OCI-LY7 (cell line): ENCODE data around the gene PLCL1. TPM values are rescaled to one million over a fixed set of nuclear protein-coding genes. Genes with fewer than 3 reads are reported as not detected.

Experiments
- BruUV-seq: library from RNA; stranded (reverse); fragments of 400-500 nt; replicated peaks from 2 replicates; lab custom pipeline; 2021; lab: Mats Ljungman, UMichigan
- CTCF ChIA-PET: fragments of 300-600 bp; sonication (Branson Sonifier 250); formaldehyde crosslinking; loops from one replicate; lab custom pipeline; 2022; ENCODE audit warnings: antibody characterized with exemption; ENCODE audit not compliant: unreplicated experiment; lab: Charles Lee
- POLR2A ChIA-PET: fragments of 300-600 bp; sonication (Branson Sonifier 250); formaldehyde crosslinking; loops from one replicate; lab custom pipeline; 2022; ENCODE audit warnings: antibody characterized with exemption; lab: Charles Lee
- DNase-seq: peaks from one replicate; pipeline ENCODE4 v3.0.0-alpha.2; 2015; ENCODE audit warnings: low spot score
- H2AFZ ChIP-seq: fragments of 200-600 bp; sonication (generic), shearing (Covaris generic); 2 replicates; pipeline ENCODE4 v1.6.1; 2014; ENCODE audit warnings: mild to moderate bottlenecking, antibody characterized with exemption, low read length, moderate library complexity
- H3K27ac ChIP-seq: fragments of 200-600 bp; sonication (generic); 2 replicates; pipeline ENCODE4 v1.5.1; 2014; ENCODE audit warnings: mixed run types, low read depth, mild to moderate bottlenecking, moderate library complexity, low read length, inconsistent platforms; ENCODE audit not compliant: poor library complexity, severe bottlenecking
- H3K36me3 ChIP-seq: fragments of 200-600 bp; sonication (generic); 2 replicates; pipeline ENCODE4 v1.6.1; 2014; ENCODE audit warnings: mild to moderate bottlenecking, antibody characterized with exemption, low read length, moderate library complexity, mixed read lengths; ENCODE audit not compliant: insufficient read depth
- H3K4me1 ChIP-seq: fragments of 200-600 bp; sonication (generic); 2 replicates; pipeline ENCODE4 v1.5.1; 2014; ENCODE audit warnings: mild to moderate bottlenecking, low read length; ENCODE audit not compliant: insufficient read depth, poor library complexity, severe bottlenecking
- H3K4me2 ChIP-seq: fragments of 200-600 bp; sonication (generic); 2 replicates; pipeline ENCODE4 v1.6.1; 2014; ENCODE audit warnings: mild to moderate bottlenecking, low read length
- H3K4me3 ChIP-seq: fragments of 200-600 bp; sonication (generic); 2 replicates; pipeline ENCODE4 v1.5.1; 2014; ENCODE audit warnings: mild to moderate bottlenecking, low read depth, low read length; ENCODE audit not compliant: poor library complexity, severe bottlenecking
- H3K79me2 ChIP-seq: fragments of 200-600 bp; sonication (generic); 2 replicates; pipeline ENCODE4 v1.6.1; 2016; ENCODE audit warnings: low read depth, mild to moderate bottlenecking, low read length, moderate library complexity, mixed read lengths; ENCODE audit not compliant: insufficient read depth
- H3K9me2 ChIP-seq: fragments of 200-600 bp; sonication (generic); 2 replicates; pipeline ENCODE4 v1.6.1; 2016; ENCODE audit warnings: mild to moderate bottlenecking, low read length, mixed read lengths; ENCODE audit not compliant: insufficient read depth
- H3K9me3 ChIP-seq: fragments of 200-600 bp; sonication (generic); 2 replicates; pipeline ENCODE4 v1.6.1; 2014; ENCODE audit warnings: mild to moderate bottlenecking, mixed run types, low read length, mixed read lengths
- H4K20me1 ChIP-seq: fragments of 200-600 bp; sonication (generic); 2 replicates; pipeline ENCODE4 v1.6.1; 2014; ENCODE audit warnings: mild to moderate bottlenecking, antibody characterized with exemption, low read length, moderate library complexity, mixed read lengths; ENCODE audit not compliant: insufficient read depth
- CTCF ChIP-seq: fragments of 200-600 bp; sonication (generic); conservative IDR thresholded peaks from 2 replicates; pipeline ENCODE4 v1.5.1; 2014; ENCODE audit warnings: mild to moderate bottlenecking, antibody characterized with exemption, low read length, moderate library complexity, mixed read lengths
- EZH2phosphoT487 ChIP-seq: fragments of 200-600 bp; sonication (generic); IDR thresholded peaks from 2 replicates; pipeline ENCODE4 v1.6.1; 2018; ENCODE audit warnings: low read depth, borderline replicate concordance, mild to moderate bottlenecking, mixed run types, antibody characterized with exemption, low read length, moderate library complexity, mixed read lengths
- intact Hi-C: fragments of 100-400 bp; cut with micrococcal nuclease; formaldehyde crosslinking; loops from one replicate; pipeline ENCODE4 v1.10.0; 2022; ENCODE audit not compliant: unreplicated experiment
- total RNA-seq, 2 experiments: library from RNA; depleted of rRNA in 1 of 2; stranded (reverse); fragments of >200 nt in 1 of 2; shearing (Covaris generic) in 1 of 2; gene quantifications; 2 replicates each; pipeline ENCODE4 v1.2.3, GENCODE V29; 2014 to 2022

Gene PLCL1
- total RNA-seq, 2 experiments from 2014 or later: 0.03 TPM; not detected in 1

GRCh38 chr2:197875763-197876162 is 71.4 kb downstream of the PLCL1 start:
- CTCF ChIA-PET: no interaction called here
- Histone ChIP-seq H3K9me2 (no peaks in the 10 kb centered on the region), H3K4me2 (no peak overlapping the region), H3K27ac (no peak overlapping the region), H3K36me3 (no peaks in the 10 kb centered on the region), H3K4me1 (no peaks in the 10 kb centered on the region), H3K4me3 (no peak overlapping the region), H3K79me2 (no peaks in the 10 kb centered on the region), H2AFZ (no peak overlapping the region), H4K20me1 (no peaks in the 10 kb centered on the region), H3K9me3 (no peaks in the 10 kb centered on the region)
- DNase-seq: no peak
- POLR2A ChIA-PET: interaction anchor here (0.7 kb wide), 1 partner anchor 10 kb away, joined by 3 read pairs; no protein-coding TSS in a partner anchor
- intact Hi-C loops: no loop called here
- no TSS peak for BruUV-seq
- no peak for TF ChIP-seq EZH2phosphoT487
- TF ChIP-seq CTCF: no peak

GRCh38 chr2:197876524-197876923 is 72.1 kb downstream of the PLCL1 start:
- no peaks in the 10 kb centered on the region for H3K9me3 ChIP-seq
- no peak overlapping the region for H3K4me3 ChIP-seq
- no peaks in the 10 kb centered on the region for H3K79me2 ChIP-seq
- POLR2A ChIA-PET: interaction anchor here (0.9 kb wide), 1 partner anchor 13 kb away, joined by 3 read pairs; no protein-coding TSS in a partner anchor
- H3K9me2 ChIP-seq: no peaks in the 10 kb centered on the region
- TF ChIP-seq CTCF (no peak), EZH2phosphoT487 (no peak)
- H3K4me1 ChIP-seq: no peaks in the 10 kb centered on the region
- no peak for DNase-seq
- H3K27ac ChIP-seq: no peak overlapping the region
- intact Hi-C loops: no loop called here
- no peak overlapping the region for H3K4me2 ChIP-seq
- H2AFZ ChIP-seq: no peak overlapping the region
- no peaks in the 10 kb centered on the region for H4K20me1 ChIP-seq
- no TSS peak for BruUV-seq
- CTCF ChIA-PET: no interaction called here
- no peaks in the 10 kb centered on the region for H3K36me3 ChIP-seq

- Histone ChIP-seq H3K27ac (no peak overlapping the region), H3K4me1 (no peaks in the 10 kb centered on the region), H3K4me3 (no peak overlapping the region), H3K79me2 (no peaks in the 10 kb centered on the region), H3K9me3 (no peaks in the 10 kb centered on the region), H3K36me3 (no peaks in the 10 kb centered on the region), H3K4me2 (no peak overlapping the region), H2AFZ (no peak overlapping the region), H3K9me2 (no peaks in the 10 kb centered on the region), H4K20me1 (no peaks in the 10 kb centered on the region)
- ChIA-PET POLR2A (interaction anchor here (0.9 kb wide), 1 partner anchor 13 kb away, joined by 3 read pairs; no protein-coding TSS in a partner anchor), CTCF (no interaction called here)
- TF ChIP-seq CTCF: no peak
- no peak for TF ChIP-seq EZH2phosphoT487
- BruUV-seq: no TSS peak
- intact Hi-C loops: no loop called here
- DNase-seq: no peak
Measured at GRCh38 chr2:197877038-197877437, 72.6 kb downstream of the PLCL1 start.
